GM12878 (cell line): Measurements from ENCODE around the gene PDE6B. TPM values are rescaled to one million over a fixed set of nuclear protein-coding genes. Genes with fewer than 3 reads are reported as not detected.

Experiments used
- ATAC-seq: fragments of 200-7000 bp; cut with Tn5 transposase; 3 replicates; pipeline ENCODE4 v1.9.1; 2020; ENCODE audit warnings: mild to moderate bottlenecking, moderate library complexity
- BruUV-seq: library from RNA; stranded (reverse); fragments of 400-500 nt; replicated peaks from 2 replicates; lab custom pipeline; 2021; lab: Mats Ljungman, UMichigan
- CTCF ChIA-PET: fragments of 300-600 bp; sonication (Branson Sonifier 250); formaldehyde crosslinking; extraction: SDS; loops from one replicate; lab custom pipeline; 2021; ENCODE audit warnings: inconsistent platforms; lab: Yijun Ruan, JAX
- POLR2A ChIA-PET: fragments of 350-600 bp; formaldehyde crosslinking; extraction: SDS; loops from one replicate; lab custom pipeline; 2021; ENCODE audit warnings: inconsistent platforms; lab: Charles Lee
- RAD21 ChIA-PET: fragments of 300-600 bp; sonication (Branson Sonifier 250); formaldehyde crosslinking; loops from one replicate; lab custom pipeline; 2023; ENCODE audit warnings: antibody characterized with exemption; ENCODE audit not compliant: unreplicated experiment; lab: Charles Lee
- SMC1A ChIA-PET: fragments of 300-600 bp; sonication (Branson Sonifier 250); formaldehyde crosslinking; loops from one replicate; lab custom pipeline; 2023; ENCODE audit not compliant: unreplicated experiment, uncharacterized antibody; lab: Charles Lee
- DNase-seq: peaks from one replicate; pipeline ENCODE4 v3.0.0-alpha.2; 2011; ENCODE audit warnings: low read depth, low spot score
- FAIRE-seq: peaks from 3 replicates; lab custom pipeline; 2011; peaks lifted over from hg19 to GRCh38; lab: Jason Lieb, UNC
- H2AFZ ChIP-seq: 2 replicates; pipeline ENCODE4 v1.6.0; 2011; ENCODE audit warnings: low read depth, low read length, control low read depth; ENCODE audit not compliant: control insufficient read depth
- H3K27ac ChIP-seq: 2 replicates; pipeline ENCODE4 v1.5.1; 2011; ENCODE audit warnings: control low read depth; ENCODE audit not compliant: control insufficient read depth, insufficient read depth
- H3K27me3 ChIP-seq, 2 experiments: replicated peaks in 1 of 2; 2 replicates each; pipeline versions ENCODE4 v1.6.0 to v1.6.1; 2011; ENCODE audit warnings: low read length in 1 of 2; ENCODE audit not compliant: control insufficient read depth in 2 of 2, insufficient read depth in 2 of 2
- H3K36me3 ChIP-seq, 2 experiments: 2 replicates each; pipeline ENCODE4 v1.5.1; 2011; ENCODE audit warnings: low read length in 1 of 2; ENCODE audit not compliant: control insufficient read depth in 2 of 2, insufficient read depth in 2 of 2
- H3K4me1 ChIP-seq: 2 replicates; pipeline ENCODE4 v1.6.1; 2011; ENCODE audit warnings: mild to moderate bottlenecking, low read length, moderate library complexity, mixed read lengths; ENCODE audit not compliant: control insufficient read depth, insufficient read depth
- H3K4me2 ChIP-seq: 2 replicates; pipeline ENCODE4 v1.6.0; 2011; ENCODE audit warnings: control low read depth; ENCODE audit not compliant: control insufficient read depth, insufficient read depth
- H3K4me3 ChIP-seq: fragments of 200-600 bp; sonication (generic); 2 replicates; pipeline ENCODE4 v1.5.1; 2016
- H3K79me2 ChIP-seq: 2 replicates; pipeline ENCODE4 v1.6.0; 2011; ENCODE audit warnings: low read length; ENCODE audit not compliant: control insufficient read depth, insufficient read depth
- H3K9ac ChIP-seq: 2 replicates; pipeline ENCODE4 v1.8.0; 2011; ENCODE audit warnings: low read length, control low read depth, mixed read lengths; ENCODE audit not compliant: control insufficient read depth, insufficient read depth
- H3K9me3 ChIP-seq: replicated peaks from 3 replicates; pipeline ENCODE4 v1.5.1; 2011; ENCODE audit warnings: mild to moderate bottlenecking, low read length; ENCODE audit not compliant: control insufficient read depth, insufficient read depth
- H4K20me1 ChIP-seq: 2 replicates; pipeline ENCODE4 v1.6.0; 2011; ENCODE audit not compliant: control insufficient read depth, insufficient read depth
- ATF7 ChIP-seq: fragments of 450-650 bp; IDR thresholded peaks from 2 replicates; pipeline ENCODE4 v1.6.1; 2016; ENCODE audit warnings: low read depth, mild to moderate bottlenecking
- CBX5 ChIP-seq: sonication (generic); IDR thresholded peaks from 2 replicates; pipeline ENCODE4 v1.6.1; 2016; ENCODE audit warnings: low read depth, moderate library complexity, mild to moderate bottlenecking, inconsistent platforms
- CHD2 ChIP-seq: IDR thresholded peaks from 2 replicates; pipeline ENCODE4 v1.6.1; 2011; ENCODE audit warnings: low read depth, low read length, improper control_type of control experiment, borderline replicate concordance
- DPF2 ChIP-seq: fragments of 450-650 bp; IDR thresholded peaks from 2 replicates; pipeline ENCODE4 v1.6.1; 2017; ENCODE audit warnings: mild to moderate bottlenecking
- ETV6 ChIP-seq, 2 experiments: fragments of 450-650 bp in 1 of 2; IDR thresholded peaks in 1 of 2; conservative IDR thresholded peaks in 1 of 2; 2 replicates each; pipeline ENCODE4 v1.6.1; 2014; ENCODE audit warnings: antibody characterized with exemption in 1 of 2, borderline replicate concordance in 1 of 2, low read depth in 1 of 2, mild to moderate bottlenecking in 1 of 2, moderate library complexity in 1 of 2
- GABPA ChIP-seq: IDR thresholded peaks from 2 replicates; pipeline ENCODE4 v1.6.1; 2014; ENCODE audit warnings: antibody characterized with exemption, low read depth, mild to moderate bottlenecking, inconsistent platforms
- IKZF1 ChIP-seq: fragments of 450-650 bp; conservative IDR thresholded peaks from 2 replicates; pipeline ENCODE4 v1.6.1; 2017; ENCODE audit warnings: antibody characterized with exemption, mild to moderate bottlenecking
- JUND ChIP-seq: IDR thresholded peaks from 2 replicates; pipeline ENCODE4 v1.6.1; 2012; ENCODE audit warnings: low read depth, mild to moderate bottlenecking, low read length, improper control_type of control experiment, moderate library complexity
- NR2C2 ChIP-seq: IDR thresholded peaks from 2 replicates; pipeline ENCODE4 v1.6.1; 2011; ENCODE audit warnings: borderline replicate concordance, low read depth; ENCODE audit not compliant: control insufficient read depth, insufficient read length
- POLR2AphosphoS5 ChIP-seq: IDR thresholded peaks from 2 replicates; pipeline ENCODE4 v1.6.1; 2011; ENCODE audit warnings: mild to moderate bottlenecking, low read length, inconsistent platforms
- RB1 ChIP-seq: fragments of 450-650 bp; formaldehyde crosslinking; IDR thresholded peaks from 2 replicates; pipeline ENCODE4 v1.6.1; 2017; ENCODE audit warnings: mild to moderate bottlenecking, borderline replicate concordance
- RELA ChIP-seq: fragments of 450-650 bp; IDR thresholded peaks from 2 replicates; pipeline ENCODE4 v1.8.0; 2014; ENCODE audit warnings: borderline replicate concordance; ENCODE audit not compliant: partially characterized antibody
- SIX5 ChIP-seq: IDR thresholded peaks from 2 replicates; pipeline ENCODE4 v1.6.1; 2011; ENCODE audit warnings: mild to moderate bottlenecking, low read depth, low read length, moderate library complexity; ENCODE audit not compliant: severe bottlenecking
- ZNF24 ChIP-seq: fragments of 450-650 bp; IDR thresholded peaks from 2 replicates; pipeline ENCODE4 v1.6.1; 2017; ENCODE audit warnings: antibody characterized with exemption, mild to moderate bottlenecking
- ZZZ3 ChIP-seq: IDR thresholded peaks from 2 replicates; pipeline ENCODE4 v1.6.1; 2011; ENCODE audit warnings: low read depth; ENCODE audit not compliant: control insufficient read depth, insufficient read length
- WGBS: methylation state at CpG from one replicate; pipeline ENCODE4 v1.1.6; 2016; ENCODE audit warnings: low lambda C conversion rate; ENCODE audit not compliant: insufficient replicate concordance, insufficient coverage; ENCODE audit errors: missing lambda C conversion rate; 5-methylcytosine and 5-hydroxymethylcytosine counted together
- in situ Hi-C: fragments of 300-500 bp; cut with MboI; formaldehyde crosslinking; loops from 9 replicates; pipeline ENCODE4 v1.14.3; 2018; ENCODE audit warnings: mixed read lengths
- intact Hi-C: fragments of 100-400 bp; cut with micrococcal nuclease; formaldehyde crosslinking; loops from one replicate; pipeline ENCODE4 v1.14.2; 2022; ENCODE audit not compliant: unreplicated experiment
- polyA plus RNA-seq, 11 experiments: library from polyadenylated mRNA; depleted of rRNA in 4 of 11; unstranded in 6 of 11; stranded (reverse) in 5 of 11; fragments of >200 nt; fragmentation: Nextera tagmentation in 4 of 11; fragmentation: Illumina TruSeq in 1 of 11; extraction: Ambion mirVana in 4 of 11; extraction: Trizol in 1 of 11; gene quantifications; 1 replicate in 1 of 11; 2 replicates in 10 of 11; pipeline versions ENCODE4 v1.2.1 to v1.2.3, GENCODE V29; 2011 to 2016; ENCODE audit warnings: inconsistent platforms in 2 of 11, missing spikeins in 2 of 11, low read depth in 1 of 11
- total RNA-seq, 4 experiments: library from RNA; depleted of rRNA in 3 of 4; stranded (reverse); fragments of >200 nt in 3 of 4; fragmentation: Illumina TruSeq in 1 of 4; extraction: Trizol in 1 of 4; gene quantifications; 2 replicates each; pipeline versions ENCODE4 v1.2.1 to v1.2.3, GENCODE V29; 2013 to 2021
- TF ChIP-seq, protein P1 (sequence below): fragments of 450-650 bp; IDR thresholded peaks from 2 replicates; pipeline ENCODE4 v1.6.1; 2017; ENCODE audit warnings: mild to moderate bottlenecking, low read depth, inconsistent platforms; ENCODE audit not compliant: poor library complexity, severe bottlenecking
- TF ChIP-seq, protein P2 (sequence below): fragments of 450-650 bp; formaldehyde crosslinking; IDR thresholded peaks from 2 replicates; pipeline ENCODE4 v1.5.0; 2022; ENCODE audit warnings: mild to moderate bottlenecking, missing genetic modification characterization

The PDE6B gene
- total and polyA plus RNA-seq, 10 of the 15 experiments (the other 5 are each of a cell fraction or from before 2014, with no cell fraction given), result 2.6 to 6.4 (median 3.8) TPM

DNA sequence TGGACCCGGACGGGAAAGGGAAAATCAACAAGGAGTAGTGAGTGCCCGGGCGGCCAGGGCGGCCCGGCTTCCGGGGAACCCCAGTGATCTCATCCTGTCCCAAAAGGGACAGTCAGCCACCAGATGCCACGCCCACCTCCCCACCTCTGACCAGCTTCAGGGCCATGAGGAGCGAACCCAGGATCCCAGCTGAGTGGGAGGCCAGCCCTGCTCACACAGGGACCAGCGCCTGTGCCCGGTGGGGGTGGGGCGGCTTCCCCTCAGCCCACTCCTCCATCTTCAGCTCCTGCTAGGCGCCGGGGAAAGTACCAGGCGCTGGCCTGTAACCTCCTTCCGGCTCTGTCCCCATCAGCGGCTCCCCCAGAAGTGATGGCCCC is 55.2 kb downstream of the PDE6B start:
- H3K9ac ChIP-seq, result peak overlapping the region; percentile 62
- ATAC-seq (peak; percentile 34), DNase-seq (no peak), FAIRE-seq (no peak)
- WGBS, result 2% methylated on average over 17 of the region's 17 CpGs
- peak overlapping the region; percentile 47 for H3K4me3 ChIP-seq
- H3K27ac ChIP-seq, result no peak overlapping the region
- peak overlapping the region; percentile 65 for H2AFZ ChIP-seq
- intact Hi-C loops, result no loop called here
- ChIA-PET POLR2A (interaction anchor here (1.2 to 1.8 kb wide), 2 partner anchors 10 to 19 kb away, joined by 3 to 5 read pairs; no protein-coding TSS in a partner anchor), RAD21 (no interaction called here), CTCF (no interaction called here), SMC1A (interaction anchor here (1.1 kb wide), 1 partner anchor 74 kb away, joined by 3 read pairs; no protein-coding TSS in a partner anchor)
- no peaks in the 10 kb centered on the region for H3K36me3 ChIP-seq
- BruUV-seq, result no TSS peak
- peak overlapping the region; percentile 89 for H3K4me2 ChIP-seq
- H3K79me2 ChIP-seq, result peaks cover 2% of the 10 kb centered on the region
- no peaks in the 10 kb centered on the region for H3K27me3 ChIP-seq
- H3K9me3 ChIP-seq, result no peaks in the 10 kb centered on the region
- H4K20me1 ChIP-seq, result no peaks in the 10 kb centered on the region
- in situ Hi-C loops, result no loop called here
- H3K4me1 ChIP-seq, result peaks cover 31% of the 10 kb centered on the region
- TF ChIP-seq RELA (no peak), RB1 (no peak), NR2C2 (no peak), IKZF1 (peak; percentile 22; the same call in 1 of the 2 replicates), ETV6 (conservative IDR thresholded peaks at IDR 0.05 in 1 of 2, IDR thresholded peaks at IDR 0.05 in 1 of 2; ENCODE audit: borderline replicate concordance in 1 of 2, low read depth in 1 of 2) (no peak), CHD2 (0 out of 2 replicates have a peak, but pooled peaks have one; percentile 34), JUND (0 out of 2 replicates have a peak, but pooled peaks have one; percentile 20), DPF2 (0 out of 2 replicates have a peak, but pooled peaks have one; percentile 38), ZZZ3 (no peak), SIX5 (no peak), ATF7 (peak; percentile 46), GABPA (no peak), POLR2AphosphoS5 (no peak), CBX5 (no peak), ZNF24 (no peak)
- TF ChIP-seq, protein P1, sequence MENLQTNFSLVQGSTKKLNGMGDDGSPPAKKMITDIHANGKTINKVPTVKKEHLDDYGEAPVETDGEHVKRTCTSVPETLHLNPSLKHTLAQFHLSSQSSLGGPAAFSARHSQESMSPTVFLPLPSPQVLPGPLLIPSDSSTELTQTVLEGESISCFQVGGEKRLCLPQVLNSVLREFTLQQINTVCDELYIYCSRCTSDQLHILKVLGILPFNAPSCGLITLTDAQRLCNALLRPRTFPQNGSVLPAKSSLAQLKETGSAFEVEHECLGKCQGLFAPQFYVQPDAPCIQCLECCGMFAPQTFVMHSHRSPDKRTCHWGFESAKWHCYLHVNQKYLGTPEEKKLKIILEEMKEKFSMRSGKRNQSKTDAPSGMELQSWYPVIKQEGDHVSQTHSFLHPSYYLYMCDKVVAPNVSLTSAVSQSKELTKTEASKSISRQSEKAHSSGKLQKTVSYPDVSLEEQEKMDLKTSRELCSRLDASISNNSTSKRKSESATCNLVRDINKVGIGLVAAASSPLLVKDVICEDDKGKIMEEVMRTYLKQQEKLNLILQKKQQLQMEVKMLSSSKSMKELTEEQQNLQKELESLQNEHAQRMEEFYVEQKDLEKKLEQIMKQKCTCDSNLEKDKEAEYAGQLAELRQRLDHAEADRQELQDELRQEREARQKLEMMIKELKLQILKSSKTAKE, result no peak
- TF ChIP-seq, protein P2, sequence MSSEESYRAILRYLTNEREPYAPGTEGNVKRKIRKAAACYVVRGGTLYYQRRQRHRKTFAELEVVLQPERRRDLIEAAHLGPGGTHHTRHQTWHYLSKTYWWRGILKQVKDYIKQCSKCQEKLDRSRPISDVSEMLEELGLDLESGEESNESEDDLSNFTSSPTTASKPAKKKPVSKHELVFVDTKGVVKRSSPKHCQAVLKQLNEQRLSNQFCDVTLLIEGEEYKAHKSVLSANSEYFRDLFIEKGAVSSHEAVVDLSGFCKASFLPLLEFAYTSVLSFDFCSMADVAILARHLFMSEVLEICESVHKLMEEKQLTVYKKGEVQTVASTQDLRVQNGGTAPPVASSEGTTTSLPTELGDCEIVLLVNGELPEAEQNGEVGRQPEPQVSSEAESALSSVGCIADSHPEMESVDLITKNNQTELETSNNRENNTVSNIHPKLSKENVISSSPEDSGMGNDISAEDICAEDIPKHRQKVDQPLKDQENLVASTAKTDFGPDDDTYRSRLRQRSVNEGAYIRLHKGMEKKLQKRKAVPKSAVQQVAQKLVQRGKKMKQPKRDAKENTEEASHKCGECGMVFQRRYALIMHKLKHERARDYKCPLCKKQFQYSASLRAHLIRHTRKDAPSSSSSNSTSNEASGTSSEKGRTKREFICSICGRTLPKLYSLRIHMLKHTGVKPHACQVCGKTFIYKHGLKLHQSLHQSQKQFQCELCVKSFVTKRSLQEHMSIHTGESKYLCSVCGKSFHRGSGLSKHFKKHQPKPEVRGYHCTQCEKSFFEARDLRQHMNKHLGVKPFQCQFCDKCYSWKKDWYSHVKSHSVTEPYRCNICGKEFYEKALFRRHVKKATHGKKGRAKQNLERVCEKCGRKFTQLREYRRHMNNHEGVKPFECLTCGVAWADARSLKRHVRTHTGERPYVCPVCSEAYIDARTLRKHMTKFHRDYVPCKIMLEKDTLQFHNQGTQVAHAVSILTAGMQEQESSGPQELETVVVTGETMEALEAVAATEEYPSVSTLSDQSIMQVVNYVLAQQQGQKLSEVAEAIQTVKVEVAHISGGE, result no peak
